ENCODE results near the gene TBC1D20. TPM values are rescaled to one million over a fixed set of nuclear protein-coding genes. Genes with fewer than 3 reads are reported as not detected.
A peak's percentile ranks its signal among the peaks of the same experiment; 100 is the strongest.
"Not testable (repeated sequence)": the region's sequence is repeated elsewhere in the genome, so short reads cannot be mapped to it uniquely, and the experiment has no call there.

The TBC1D20 gene, protein sequence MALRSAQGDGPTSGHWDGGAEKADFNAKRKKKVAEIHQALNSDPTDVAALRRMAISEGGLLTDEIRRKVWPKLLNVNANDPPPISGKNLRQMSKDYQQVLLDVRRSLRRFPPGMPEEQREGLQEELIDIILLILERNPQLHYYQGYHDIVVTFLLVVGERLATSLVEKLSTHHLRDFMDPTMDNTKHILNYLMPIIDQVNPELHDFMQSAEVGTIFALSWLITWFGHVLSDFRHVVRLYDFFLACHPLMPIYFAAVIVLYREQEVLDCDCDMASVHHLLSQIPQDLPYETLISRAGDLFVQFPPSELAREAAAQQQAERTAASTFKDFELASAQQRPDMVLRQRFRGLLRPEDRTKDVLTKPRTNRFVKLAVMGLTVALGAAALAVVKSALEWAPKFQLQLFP
- 18.8 TPM for total RNA-seq

DNA sequence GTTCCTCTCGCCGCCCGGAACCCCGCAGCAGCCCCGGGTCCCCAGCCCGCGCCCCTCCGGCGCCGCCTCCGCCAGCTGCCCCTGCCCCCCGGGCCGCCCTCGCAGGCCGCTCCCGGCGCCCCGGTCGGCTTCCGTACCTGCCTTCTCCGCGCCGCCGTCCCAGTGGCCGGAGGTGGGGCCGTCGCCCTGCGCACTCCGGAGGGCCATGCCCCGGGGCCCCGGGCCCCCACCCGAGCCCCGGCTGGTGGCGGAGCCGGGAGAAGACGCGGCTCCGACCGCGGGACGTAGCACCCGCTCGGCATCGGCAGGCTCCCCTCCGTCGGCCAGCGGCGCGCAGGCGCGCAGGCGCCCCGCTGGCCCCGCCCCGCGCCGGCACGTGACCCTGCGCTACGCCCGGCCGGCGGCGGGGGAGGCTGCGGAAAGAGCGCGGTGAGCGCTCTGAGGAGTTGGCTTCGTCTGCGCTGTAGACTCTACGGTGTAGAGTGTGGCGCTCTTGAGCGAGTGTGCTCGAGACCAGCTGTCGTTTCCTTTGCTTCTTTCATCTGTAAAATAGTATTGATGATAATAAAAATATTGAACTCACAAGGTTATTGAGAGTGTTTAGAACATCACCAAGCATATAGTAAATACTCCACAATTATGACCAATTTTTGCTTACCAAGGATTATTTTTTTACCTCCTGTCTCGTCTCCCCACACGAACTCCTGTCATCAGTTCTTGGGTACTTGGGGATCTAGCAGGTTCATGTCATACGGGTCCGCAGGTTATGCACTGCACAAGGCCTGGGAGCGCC lies at the start of gene TBC1D20:
Gene TBC1D20, minus strand, starts transcription at position 335 of the 793 bp plus-strand sequence. Its CDS starts 128 bp downstream, at position 207.
- peak; percentile 97 for ATAC-seq

DNA sequence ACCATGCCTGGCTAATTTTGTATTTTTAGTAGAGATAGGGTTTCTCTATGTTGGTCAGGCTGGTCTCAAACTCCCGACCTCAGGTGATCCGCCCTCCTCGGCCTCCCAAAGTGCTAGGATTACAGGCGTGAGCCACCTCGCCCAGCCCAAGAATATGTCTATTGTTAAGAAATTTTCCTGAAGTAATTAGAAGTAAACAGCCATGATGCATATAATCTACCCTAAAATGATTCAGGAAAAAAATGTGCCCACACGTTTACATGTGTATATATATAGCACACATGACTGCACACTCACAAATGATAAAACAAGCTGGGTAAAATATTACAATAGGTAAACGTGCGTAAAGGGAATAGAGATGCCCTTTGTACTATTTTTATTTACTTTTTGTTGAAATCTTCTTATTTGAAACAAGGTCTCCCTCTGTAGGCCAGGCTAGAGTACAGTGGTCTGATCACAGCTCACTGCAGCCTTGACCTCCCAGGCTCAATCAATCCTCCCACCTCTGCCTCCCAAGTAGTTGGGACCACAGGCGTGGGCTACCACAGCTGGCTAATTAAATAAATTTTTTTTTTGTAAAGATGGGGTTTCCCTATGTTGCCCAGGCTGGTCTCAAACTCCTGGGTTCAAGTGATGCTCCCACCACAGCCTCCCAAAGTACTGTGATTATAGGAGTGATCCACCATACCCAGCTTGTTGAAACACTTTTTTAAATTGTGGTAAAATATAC lies 48.2 kb upstream of the TBC1D20 start:
- ATAC-seq: not testable (repeated sequence)

DNA sequence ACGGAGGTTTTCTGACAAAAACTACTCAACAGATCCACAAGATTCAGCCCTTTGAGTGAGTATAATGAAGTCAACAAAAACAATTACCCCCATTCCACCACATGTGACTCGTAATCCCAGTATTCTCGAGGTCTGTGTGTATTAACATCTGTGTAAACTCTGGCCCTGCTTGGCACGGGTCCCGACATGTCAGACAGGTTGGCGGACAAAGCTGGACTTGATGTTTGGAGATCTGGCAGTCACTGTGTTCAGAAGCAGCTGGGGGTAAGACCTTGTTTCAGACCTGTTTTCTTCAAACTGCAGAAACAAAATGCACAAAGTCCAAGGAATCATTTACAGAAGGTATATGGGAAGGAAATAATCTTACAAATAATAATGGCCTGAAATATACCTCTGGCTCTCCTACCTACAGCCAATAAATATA lies 46.0 kb upstream of the TBC1D20 start:
- not testable (repeated sequence) for ATAC-seq

DNA sequence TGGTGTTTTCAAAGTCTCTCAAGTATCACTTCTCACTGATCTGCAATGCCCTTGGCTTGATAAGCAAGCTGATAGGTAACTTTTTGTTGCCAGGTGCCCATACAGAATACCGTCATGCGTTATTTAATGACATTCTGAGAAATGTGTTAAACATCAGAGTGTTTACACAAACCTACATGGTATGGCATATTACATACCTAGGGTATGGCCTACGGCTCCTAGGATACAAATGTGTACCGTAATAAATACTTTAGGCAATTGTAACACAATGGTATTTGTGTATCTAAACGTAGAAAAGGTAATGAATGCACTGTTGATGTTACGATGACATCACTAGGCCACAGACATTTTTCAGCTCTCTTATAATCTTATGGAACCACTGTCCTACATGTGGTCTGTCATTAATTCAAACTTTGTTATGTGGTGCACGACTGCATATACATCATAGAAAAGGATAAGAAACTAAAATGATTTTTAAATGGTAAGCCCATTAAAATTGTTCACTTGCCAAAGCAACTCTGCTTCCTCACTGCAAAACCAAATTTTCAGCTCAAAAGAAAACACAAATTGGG lies 45.5 kb upstream of the TBC1D20 start:
- no peak for ATAC-seq

DNA sequence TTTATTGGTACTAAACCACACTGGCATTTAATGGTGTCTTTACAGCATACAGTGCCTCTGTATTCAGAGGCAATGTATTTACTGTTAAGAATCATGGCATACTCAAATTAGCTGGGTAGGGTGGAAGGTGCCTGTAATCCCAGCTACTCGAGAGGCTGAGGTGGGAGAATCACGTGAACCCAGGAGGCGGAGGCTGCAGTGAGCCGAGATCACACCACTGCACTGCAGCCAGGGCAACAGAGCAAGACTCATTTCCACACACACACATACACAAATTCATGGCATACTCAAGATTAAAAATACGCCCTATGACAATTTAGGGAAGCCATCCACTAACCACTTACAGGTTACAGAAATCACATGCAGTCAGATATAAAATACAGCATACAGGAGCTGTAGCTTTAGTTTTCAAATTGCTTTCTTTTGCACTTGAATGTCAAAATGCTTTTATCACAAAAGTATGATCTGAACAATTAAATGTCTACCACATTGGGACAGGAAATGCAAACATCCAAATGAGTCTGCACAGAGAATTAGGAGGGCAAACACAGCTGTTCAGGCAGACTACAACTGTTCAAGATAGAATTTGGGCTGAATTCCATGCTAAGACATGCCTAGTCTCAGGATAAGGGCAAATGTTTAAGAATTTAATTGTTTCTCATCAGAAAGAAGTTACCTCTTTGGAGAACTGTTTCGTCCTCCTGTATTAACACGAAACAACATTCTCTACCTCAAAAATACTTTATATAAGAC lies 44.8 kb upstream of the TBC1D20 start:
- no peak for ATAC-seq

DNA sequence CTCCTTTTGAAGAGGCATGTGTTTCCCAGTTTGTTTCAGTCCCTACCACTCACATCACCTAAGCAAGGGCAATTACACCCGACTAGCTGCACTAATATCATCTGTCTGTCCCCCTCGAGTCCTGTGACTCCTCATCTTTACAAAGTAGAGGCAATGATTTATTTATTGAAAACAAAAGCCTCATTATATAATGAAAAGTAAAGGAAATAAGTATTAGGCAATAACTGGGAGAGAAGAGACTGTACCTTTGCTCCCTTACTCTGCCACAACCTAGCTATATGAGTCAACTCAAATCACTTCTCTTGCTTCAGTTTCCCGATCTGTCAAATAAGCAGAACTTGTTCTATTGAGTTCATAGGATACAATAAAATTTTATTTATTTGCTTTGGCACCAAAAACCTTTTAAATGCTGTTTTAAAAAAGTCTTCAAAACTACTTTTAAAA lies 42.3 kb upstream of the TBC1D20 start:
- ATAC-seq: no peak

DNA sequence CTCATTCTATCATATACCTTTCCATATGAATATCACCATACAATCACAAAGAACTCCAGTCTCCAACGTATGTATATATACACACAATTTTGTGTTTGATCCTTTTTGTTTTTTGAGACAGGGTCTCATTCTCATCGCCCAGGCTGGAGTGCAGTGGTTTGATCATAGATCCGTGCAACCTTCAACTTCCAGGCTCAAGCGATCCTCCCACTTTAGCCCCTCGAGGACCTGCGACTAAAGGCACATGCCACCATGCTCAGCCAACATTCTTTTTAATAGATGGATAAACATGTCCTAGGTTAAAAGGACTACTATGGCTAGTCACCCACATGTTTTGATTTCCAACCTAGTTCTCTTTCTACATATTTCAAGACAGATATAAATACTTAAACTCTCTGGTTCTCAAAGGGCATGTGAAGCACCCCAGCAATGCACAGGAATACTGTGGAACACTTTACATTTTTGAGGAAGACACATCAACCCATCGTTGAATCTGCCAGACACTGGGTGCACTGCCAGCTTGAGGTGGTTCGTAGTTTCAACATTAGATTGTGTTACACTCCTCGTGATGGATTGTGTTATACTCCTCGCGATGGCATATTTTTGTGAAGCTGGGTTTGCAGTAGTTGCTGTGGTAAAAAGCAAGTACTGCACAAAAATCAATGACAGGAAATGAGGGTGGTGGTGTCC lies 40.9 kb upstream of the TBC1D20 start:
- no peak for ATAC-seq

DNA sequence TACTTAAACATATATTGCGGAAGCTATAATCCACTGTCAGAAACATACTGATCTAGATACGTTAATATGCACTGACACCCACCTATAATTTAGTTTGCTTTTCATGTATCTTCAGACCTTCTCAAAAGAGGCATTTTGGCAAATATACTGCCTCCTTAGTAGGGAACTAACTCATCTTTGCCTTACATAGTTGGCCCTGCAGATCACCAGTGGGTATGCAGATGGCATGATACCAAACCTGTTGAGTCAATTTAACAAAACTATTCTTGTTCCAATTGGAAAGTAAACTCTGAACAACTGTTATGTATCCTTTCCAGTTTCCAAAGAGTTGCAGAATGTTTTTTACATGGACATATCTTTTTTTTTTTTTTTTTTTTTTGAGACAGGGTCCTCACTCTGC lies 35.6 kb upstream of the TBC1D20 start:
- ATAC-seq: no peak

DNA sequence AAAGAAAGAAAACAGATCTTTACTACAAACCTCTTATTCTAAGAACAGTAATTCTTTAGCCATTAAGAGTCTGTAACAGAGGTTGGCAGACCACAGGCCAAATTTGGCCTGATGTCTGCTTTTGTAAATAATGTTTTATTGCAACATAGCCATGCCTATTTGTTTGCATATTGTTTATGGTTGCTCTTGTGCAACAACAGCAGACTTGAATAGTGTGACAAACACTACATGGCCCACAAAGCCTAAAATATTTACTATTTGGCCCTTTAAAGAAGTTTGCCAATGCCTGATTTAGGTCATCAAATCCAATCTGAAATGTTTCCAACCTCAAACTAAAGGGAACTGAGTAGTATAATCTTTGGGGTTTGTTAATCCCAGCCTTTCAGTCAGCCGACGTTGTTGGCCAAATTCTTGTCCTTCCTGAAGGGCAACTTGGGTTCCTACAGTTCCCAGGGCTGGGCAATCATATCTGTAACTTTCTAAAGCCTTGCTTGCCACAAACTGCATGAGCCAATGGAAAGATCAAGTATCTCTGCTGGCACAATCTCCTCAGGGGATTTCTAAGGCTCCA lies 33.9 kb upstream of the TBC1D20 start:
- peak; percentile 79 for ATAC-seq

DNA sequence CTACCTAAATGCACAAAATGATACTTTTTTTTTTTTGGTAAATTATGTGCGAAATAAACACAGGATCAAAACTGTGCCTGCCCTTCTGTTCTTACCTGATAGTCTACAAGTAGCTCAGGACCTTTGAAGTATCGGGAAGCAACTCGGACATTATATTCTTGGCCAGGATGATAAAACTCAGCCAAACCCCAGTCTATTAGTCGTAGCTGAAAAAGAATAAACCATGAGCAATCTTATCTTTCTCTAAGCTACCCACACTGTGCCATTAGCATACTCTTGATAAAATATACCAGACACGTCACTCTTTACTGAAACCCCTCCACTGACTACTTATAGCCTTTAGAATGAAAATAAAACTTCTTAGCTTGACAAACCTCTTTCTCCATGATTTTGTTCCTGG lies 29.8 kb upstream of the TBC1D20 start:
- ATAC-seq: no peak

DNA sequence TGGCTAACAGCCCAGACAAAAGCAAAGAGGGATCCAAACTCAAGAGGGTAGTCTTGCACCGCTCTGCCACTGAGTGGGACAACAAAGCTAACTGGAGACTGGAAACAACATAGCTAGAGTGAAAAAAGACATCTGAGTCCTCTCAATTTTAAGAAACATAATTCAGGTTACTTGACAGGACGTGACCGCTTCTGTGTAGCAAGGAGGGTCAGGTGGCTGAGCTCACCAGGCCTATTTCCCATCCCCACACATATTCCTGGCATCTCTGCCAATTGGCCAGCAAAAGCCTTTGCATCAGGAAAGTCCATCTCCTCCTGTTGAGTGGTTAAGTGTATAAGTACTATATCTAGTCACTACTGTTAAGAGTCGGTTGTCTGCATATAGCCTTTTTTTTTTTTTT lies 25.3 kb upstream of the TBC1D20 start:
- ATAC-seq: no peak

DNA sequence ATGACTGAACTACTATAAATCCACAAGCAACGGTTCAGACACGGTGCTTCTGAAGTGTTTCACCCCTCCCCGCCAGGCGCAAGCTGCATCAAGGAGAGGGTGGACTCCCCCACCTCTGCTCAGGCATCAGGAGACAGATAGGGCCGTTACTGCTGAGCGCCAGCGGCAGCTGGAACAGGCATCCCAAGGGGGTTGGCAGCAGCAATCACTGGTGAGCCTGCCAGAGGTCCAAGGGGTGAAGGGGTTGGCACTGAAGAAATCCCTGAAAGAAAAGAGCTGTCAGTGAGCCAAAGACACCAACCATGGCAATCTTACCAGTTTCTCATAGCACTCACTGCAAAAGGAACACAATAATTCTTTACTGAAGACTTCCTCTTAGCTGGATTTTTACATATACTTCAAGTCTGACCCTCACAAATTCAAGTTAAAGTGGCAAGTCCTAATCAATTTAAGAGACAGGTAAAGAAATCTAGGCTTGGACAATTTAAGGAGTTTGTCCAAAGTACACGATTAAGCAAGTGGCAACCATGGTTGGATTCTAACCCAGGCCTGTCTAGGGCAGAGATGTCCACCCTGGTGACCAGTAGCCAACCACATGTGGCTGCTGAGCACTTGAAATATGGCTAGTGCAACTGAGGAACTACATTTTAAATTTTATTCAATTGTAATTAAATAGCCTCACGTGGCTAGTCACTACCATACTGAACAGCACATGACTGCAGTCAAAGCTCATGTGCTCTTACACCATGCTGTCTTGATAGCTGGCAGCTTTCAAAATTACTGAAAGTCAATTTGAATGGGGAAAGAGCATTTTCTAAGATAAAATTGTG lies 21.7 kb upstream of the TBC1D20 start:
- ATAC-seq: no peak

DNA sequence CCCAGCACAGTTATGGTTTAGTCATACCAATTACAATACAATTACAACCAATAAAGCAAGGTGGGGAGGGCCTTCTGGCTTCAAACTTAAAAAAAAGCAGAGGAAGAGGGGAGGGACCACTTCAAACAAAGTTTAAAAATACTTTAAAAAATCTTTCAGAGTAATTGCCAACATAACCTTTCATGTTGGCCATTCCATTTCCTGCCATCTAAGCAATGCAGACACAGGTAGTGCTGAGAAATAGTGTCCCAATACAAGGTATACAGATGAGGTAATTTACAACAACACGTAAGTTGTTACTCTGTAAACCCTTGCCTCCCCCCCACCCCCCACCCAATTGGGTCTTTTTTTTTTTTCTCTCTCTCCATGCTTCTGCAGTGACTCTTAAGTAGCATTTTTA lies 18.8 kb upstream of the TBC1D20 start:
- ATAC-seq: no peak

DNA sequence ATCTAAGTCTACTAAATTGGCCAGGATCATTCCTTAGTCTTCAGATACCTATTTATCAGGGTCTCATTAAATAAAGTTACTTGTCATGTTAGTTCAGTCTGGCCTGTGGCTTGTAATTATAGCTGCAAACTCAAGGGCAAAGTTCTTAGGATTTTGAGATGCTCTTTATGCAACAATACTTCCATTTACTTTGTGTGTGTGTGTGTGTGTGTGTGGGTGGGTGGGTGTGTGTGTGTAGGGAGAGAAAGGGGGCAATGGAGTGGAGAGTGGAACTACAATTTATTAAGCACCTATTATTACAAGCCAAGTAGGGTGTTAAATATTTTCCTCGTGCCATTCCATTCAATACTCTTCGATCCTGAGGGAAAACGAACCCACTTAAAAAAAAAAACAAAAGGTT lies 17.7 kb upstream of the TBC1D20 start:
- ATAC-seq: no peak

DNA sequence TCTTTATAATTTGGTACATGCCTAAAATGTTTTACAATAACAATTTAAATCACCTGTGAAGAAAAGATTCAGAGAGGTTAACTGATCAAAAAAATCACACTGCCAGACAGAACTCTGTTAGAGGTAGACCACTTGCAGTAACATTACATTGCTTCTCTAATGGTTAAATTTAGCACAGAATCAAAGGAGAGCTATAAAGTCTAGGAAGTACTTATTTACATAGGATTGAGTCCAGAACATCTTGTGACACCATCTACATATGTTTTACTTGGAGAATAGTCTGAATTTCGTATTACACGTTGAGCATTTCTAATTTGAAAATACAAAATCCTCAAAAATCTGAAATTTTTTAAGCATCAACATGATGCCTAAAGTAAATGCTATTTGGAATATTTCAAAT lies 17.2 kb upstream of the TBC1D20 start:
- no peak for ATAC-seq

DNA sequence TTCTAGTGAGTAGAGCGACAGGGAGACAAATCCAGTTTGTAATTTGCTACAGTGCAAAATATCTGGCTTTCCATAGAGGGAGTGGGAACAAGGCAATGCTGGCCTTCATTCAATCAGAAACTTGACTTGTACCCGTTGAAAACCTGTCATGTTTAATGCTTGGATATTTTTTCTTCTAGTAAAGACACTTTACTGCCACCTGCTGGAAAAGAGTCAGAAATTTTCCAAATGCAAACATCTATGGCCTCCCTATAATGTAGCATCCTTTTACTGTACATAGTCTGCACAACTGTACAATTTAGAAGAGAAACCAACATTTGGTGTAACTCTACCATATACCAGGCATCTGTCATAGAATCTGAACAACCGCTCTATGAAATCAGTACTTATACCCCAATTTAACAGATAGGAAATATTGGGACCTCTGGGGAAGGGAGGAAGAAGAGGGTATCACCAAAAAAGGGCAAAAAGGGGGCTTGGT lies 16.7 kb upstream of the TBC1D20 start:
- peak; percentile 46 for ATAC-seq

DNA sequence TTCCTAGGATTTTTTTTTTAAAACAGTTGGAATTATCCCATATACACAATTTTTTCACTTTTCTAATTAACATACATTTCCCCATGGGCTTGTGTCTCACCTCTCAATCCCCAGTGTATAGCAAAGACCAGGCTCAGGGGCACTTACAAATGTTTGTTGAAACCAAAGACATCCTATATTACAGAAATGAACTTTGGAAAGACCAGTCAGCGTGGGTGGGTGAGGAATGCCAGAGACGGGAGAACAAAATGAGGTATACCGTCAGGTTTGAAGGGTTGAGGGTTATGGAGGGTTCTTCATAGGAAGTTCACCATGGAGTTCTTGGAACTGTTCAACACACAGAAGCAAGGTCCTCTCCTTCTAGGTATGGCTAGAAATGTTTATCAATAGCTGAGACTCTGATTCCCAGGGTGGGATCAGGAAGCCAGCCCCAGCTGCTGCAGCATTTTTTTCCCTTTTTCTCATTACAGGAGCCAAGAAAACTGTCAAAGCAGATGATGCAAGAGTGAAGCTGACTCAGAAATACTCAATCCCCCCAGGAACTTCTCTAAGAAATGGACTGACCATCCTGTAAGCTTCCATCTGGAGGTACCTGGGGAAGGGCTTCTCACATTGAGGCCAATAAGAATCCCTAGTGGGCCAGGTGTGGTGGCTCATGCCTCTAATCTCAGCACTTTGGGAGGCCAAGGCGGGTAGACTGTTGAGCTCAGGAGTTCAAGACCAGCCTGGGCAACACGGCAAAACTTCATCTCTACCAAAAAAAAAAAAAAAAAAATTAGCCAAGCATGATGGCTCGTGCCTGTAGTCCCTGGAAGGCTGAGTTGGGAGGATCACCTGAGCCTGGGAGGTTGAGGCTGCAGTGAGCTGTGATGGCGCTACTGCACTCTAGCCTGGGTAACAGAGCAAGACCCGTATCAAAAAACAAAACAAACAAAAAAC lies 15.9 kb upstream of the TBC1D20 start:
- no peak for ATAC-seq

DNA sequence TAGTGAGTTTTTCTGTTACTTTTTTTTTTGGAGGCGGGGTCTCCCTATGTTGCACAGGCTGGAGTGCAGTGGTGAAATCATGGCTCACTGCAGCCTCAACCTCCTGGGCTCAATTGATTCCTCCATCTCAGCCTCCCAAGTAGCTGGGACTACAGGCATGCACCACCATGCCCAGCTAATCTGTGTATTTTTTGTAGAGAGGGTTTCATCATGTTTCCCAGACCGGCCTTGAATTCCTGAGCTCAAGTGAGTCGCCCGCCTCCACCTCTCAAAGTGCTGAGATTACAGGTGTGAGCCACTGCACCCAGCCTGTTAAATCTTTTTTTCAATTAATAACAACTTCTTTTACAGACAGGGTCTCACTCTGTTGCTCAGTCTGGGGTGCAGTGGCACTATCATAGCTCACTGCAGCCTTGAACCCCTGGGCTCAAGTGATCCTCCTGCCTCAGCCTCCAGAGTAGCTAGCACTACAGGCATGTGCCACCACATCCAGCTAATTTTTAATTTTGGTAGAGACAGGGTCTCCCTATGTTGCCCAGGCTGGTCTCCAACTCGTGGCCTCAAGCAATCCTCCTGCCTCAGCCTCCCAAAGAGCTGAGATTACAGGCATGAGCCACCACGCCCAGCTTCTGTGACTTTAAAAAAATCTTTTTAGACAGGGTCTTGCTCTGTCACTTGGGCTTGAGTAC lies 14.4 kb upstream of the TBC1D20 start:
- not testable (repeated sequence) for ATAC-seq
